ENCODE results near the gene MTTP. TPM values are rescaled to one million over a fixed set of nuclear protein-coding genes. Genes with fewer than 3 reads are reported as not detected.

The MTTP gene
- total RNA-seq, 4 donors from 2014 or later: not detected

DNA sequence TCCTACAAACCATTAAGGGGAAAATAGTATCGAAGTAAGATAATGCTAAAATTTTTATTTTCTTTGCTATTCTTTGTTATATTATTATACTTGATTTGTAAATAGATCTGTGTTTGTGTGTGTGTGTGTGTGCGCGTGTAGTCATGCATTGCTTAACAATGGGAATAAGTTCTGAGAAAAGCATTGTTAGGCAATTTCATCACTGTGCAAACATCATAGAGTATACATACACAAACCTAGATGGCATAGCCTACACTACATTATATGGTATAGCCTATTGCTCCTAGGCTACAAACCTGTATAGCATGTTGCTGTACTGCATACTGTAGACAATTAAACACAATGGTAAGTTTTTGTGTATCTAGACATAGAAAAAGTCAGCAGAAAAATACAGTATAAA is 17.1 kb downstream of the MTTP start:
- TF ChIP-seq, protein P1, sequence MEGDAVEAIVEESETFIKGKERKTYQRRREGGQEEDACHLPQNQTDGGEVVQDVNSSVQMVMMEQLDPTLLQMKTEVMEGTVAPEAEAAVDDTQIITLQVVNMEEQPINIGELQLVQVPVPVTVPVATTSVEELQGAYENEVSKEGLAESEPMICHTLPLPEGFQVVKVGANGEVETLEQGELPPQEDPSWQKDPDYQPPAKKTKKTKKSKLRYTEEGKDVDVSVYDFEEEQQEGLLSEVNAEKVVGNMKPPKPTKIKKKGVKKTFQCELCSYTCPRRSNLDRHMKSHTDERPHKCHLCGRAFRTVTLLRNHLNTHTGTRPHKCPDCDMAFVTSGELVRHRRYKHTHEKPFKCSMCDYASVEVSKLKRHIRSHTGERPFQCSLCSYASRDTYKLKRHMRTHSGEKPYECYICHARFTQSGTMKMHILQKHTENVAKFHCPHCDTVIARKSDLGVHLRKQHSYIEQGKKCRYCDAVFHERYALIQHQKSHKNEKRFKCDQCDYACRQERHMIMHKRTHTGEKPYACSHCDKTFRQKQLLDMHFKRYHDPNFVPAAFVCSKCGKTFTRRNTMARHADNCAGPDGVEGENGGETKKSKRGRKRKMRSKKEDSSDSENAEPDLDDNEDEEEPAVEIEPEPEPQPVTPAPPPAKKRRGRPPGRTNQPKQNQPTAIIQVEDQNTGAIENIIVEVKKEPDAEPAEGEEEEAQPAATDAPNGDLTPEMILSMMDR (IDR thresholded peaks at IDR 0.05): no peak
- DNase-seq (ENCODE audit: low spot score) (no peak), ATAC-seq (ENCODE audit: low FRiP score) (no peak)

DNA sequence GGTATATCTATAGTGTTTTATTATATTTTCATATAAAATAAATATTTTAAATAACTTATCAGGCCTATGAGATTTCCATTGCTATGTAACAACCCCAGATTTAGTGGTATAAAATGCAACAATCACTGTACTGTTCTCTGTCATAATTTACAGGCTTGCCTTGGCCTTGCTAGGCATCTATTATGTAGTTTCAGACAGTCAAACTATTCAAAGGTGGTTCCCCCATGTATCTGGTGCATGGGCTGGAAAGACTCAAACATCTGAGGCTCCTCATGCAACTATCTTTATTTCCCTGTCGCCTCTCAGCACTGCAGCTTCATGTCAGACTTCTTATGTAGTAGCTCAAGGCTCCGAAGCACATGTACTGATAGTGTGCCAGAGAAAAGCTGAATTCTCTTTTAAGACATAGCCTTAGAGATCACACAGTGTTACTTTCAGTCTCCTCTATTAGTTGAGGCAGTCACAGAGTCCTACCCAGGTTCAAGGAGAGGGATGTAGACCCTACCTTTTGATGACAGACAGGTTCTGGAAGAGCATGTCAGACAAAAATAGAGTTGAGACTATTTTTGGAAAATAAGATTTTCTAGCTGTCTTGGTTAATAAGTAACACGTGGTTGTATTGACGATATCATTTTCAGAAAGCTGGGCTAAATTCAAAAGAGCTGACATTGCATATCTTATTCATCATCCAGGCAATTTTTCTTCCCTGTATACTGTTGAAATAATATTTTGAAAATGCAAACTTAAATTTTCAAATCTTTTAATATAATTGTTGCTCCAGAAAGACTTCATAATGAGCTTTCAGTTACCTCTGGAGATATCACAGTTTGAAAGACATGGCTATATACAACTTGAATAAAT is 19.4 kb downstream of the MTTP start:
- TF ChIP-seq, protein P1 (IDR thresholded peaks at IDR 0.05): no peak
- no peak for DNase-seq (ENCODE audit: low spot score)
- no peak for ATAC-seq (ENCODE audit: low FRiP score)

GRCh38 chr4:99594818-99595217 is 20.2 kb downstream of the MTTP start:
- TF ChIP-seq, protein P1 (IDR thresholded peaks at IDR 0.05): no peak
- DNase-seq (ENCODE audit: low spot score) (no peak), ATAC-seq (ENCODE audit: low FRiP score) (no peak)

DNA sequence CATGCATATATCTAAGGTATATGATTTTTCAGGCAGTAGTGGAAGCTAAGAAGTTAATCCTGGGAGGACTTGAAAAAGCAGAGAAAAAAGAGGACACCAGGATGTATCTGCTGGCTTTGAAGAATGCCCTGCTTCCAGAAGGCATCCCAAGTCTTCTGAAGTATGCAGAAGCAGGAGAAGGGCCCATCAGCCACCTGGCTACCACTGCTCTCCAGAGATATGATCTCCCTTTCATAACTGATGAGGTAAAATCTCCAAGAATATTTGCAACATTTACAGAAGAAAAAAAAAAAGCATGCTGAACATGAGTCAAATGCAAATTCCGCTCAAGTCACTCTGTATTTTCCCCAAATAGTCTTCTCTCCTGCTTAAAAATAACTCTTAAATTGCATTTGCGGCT is 32.1 kb downstream of the MTTP start:
- DNase-seq (ENCODE audit: low spot score) (no peak), ATAC-seq (ENCODE audit: low FRiP score) (no peak)
- TF ChIP-seq, protein P1 (IDR thresholded peaks at IDR 0.05): no peak

DNA sequence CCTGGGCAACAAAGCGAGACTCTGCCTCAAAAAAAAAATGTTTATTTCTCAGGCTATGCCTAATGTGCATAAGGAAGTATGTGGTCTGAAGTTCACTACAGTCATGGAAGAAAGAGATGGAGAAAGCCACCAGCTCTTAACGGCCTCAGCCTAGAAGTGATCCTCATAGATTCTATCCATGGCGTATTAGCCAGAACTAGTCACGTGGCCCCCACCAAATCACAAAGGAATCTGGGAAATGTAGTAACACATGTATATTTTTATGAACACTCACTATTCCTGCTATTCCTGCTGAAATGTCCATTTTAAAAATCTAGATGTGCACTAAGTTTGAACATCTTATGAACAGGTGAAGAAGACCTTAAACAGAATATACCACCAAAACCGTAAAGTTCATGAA is 33.8 kb downstream of the MTTP start:
- no peak for ATAC-seq (ENCODE audit: low FRiP score)
- TF ChIP-seq, protein P1 (IDR thresholded peaks at IDR 0.05): no peak
- DNase-seq (ENCODE audit: low spot score): no peak

- ATAC-seq (ENCODE audit: low FRiP score) (peak; percentile 41), DNase-seq (ENCODE audit: low spot score) (no peak)
- TF ChIP-seq, protein P1 (IDR thresholded peaks at IDR 0.05): no peak
These were observed 36.1 kb downstream of the MTTP start for GRCh38 chr4:99610605-99611175.

DNA sequence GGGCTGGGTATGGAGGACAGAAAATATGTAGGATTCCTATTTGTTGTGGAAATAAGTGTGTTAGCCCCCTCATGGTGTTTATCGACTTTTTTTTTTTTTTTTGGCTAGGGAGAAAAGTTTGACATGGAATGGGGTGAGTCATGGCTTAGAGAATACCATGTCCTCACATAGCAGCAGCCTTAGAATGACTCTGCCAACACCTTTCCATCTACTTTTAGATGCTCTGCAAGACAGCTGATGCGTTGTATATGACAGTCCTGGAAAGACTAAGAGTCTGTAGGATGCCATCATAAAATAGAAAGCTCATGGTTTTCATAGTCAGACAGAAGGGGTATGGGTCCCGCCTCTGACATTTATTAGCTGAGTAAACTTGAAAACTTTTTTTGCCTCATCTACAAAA is 37.7 kb downstream of the MTTP start:
- ATAC-seq (ENCODE audit: low FRiP score) (no peak), DNase-seq (ENCODE audit: low spot score) (no peak)
- TF ChIP-seq, protein P1 (IDR thresholded peaks at IDR 0.05): no peak
